ENCODE results near the gene CDK14. TPM values are rescaled to one million over a fixed set of nuclear protein-coding genes. Genes with fewer than 3 reads are reported as not detected.

Gene CDK14
- total RNA-seq, 4 donors from 2014 or later = 0.18 to 74.3 (median 7.3) TPM

DNA sequence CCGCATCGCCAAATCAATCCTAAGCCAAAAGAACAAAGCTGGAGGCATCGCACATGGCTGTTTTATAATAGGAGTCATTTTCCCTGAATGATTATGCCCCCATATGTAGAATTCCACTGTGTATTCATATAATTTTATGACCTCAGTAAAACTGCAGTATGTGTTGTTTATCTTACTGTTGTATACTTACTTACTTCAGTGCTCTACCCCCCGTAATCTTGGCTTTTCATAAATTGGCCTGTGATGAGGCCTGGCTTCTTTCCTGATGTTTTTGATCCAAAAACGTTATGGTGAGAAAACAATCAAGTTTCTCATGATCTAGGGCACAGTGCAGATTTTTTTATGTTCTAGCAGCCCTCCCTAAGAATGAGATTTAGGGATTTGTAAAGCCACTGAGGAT is 361.8 kb downstream of the CDK14 start:
- H3K27me3 ChIP-seq = no peaks in the 10 kb centered on the region
- H3K9me3 ChIP-seq = no peaks in the 10 kb centered on the region
- no peaks in the 10 kb centered on the region for H3K4me1 ChIP-seq
- H3K27ac ChIP-seq = no peak overlapping the region
- H3K4me3 ChIP-seq = no peak overlapping the region
- TF ChIP-seq POLR2A (IDR thresholded peaks at IDR 0.05) = no peak
- TF ChIP-seq, protein P1, sequence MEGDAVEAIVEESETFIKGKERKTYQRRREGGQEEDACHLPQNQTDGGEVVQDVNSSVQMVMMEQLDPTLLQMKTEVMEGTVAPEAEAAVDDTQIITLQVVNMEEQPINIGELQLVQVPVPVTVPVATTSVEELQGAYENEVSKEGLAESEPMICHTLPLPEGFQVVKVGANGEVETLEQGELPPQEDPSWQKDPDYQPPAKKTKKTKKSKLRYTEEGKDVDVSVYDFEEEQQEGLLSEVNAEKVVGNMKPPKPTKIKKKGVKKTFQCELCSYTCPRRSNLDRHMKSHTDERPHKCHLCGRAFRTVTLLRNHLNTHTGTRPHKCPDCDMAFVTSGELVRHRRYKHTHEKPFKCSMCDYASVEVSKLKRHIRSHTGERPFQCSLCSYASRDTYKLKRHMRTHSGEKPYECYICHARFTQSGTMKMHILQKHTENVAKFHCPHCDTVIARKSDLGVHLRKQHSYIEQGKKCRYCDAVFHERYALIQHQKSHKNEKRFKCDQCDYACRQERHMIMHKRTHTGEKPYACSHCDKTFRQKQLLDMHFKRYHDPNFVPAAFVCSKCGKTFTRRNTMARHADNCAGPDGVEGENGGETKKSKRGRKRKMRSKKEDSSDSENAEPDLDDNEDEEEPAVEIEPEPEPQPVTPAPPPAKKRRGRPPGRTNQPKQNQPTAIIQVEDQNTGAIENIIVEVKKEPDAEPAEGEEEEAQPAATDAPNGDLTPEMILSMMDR (IDR thresholded peaks at IDR 0.05) = no peak
- no peaks in the 10 kb centered on the region for H3K36me3 ChIP-seq
- DNase-seq = no peak

DNA sequence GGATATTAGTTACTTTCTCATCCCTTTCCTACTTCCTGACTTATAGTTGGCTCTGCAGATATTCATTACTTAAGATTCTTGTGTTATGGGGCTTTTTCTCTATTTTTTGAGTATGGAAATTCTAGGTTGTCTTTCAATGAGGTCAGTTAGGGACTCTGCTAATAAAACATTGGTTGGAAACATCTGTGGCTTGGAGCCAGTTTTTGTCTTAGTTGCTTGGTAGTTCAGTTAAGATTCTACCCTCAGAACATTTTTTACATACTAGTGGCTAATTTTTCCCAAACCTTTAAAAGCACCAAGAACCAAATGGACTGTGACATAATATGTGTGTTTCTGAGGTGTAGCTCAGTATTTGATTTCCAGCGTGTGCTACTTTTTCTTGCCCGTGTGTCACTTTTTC is 362.5 kb downstream of the CDK14 start:
- DNase-seq = no peak
- TF ChIP-seq, protein P1 (IDR thresholded peaks at IDR 0.05) = no peak
- no peak for TF ChIP-seq POLR2A (IDR thresholded peaks at IDR 0.05)
- Histone ChIP-seq H3K4me1 (no peaks in the 10 kb centered on the region), H3K36me3 (no peaks in the 10 kb centered on the region), H3K27ac (no peak overlapping the region), H3K4me3 (no peak overlapping the region), H3K9me3 (no peaks in the 10 kb centered on the region), H3K27me3 (no peaks in the 10 kb centered on the region)

DNA sequence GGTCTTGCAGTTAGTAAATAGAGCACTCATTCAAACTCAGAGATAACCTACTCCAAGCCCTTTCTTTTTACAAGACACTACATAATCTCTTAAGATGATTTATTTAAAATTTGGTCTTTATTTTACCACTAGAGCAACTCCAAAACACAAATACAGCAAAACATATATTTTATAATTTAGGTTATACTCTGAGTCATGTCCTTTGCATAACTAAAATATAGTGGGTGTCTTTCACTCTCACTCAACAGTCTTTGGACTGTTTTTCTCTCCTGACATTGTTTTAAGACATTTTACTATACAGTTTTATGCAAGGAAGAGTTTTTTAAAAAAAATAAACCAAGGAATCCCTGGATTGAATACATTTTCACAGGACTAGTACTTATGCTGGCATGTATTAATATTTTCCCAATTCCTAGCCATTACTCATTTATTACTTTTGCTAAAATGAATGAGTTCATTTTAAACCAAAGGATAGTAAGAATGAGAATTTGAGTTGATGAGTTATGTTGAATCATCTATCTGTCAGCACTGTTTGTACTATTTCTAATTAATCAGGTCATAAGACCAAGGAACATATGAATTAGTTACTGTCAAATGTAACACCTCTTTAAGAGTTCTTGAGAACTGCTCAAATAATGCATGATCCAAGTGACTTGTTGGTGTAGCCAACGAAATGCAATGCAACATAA is 365.1 kb downstream of the CDK14 start:
- Histone ChIP-seq H3K27me3 (no peaks in the 10 kb centered on the region), H3K4me3 (no peak overlapping the region), H3K9me3 (no peaks in the 10 kb centered on the region), H3K4me1 (no peaks in the 10 kb centered on the region), H3K36me3 (no peaks in the 10 kb centered on the region), H3K27ac (no peak overlapping the region)
- TF ChIP-seq POLR2A (IDR thresholded peaks at IDR 0.05) = no peak
- TF ChIP-seq, protein P1 (IDR thresholded peaks at IDR 0.05) = no peak
- DNase-seq = no peak

DNA sequence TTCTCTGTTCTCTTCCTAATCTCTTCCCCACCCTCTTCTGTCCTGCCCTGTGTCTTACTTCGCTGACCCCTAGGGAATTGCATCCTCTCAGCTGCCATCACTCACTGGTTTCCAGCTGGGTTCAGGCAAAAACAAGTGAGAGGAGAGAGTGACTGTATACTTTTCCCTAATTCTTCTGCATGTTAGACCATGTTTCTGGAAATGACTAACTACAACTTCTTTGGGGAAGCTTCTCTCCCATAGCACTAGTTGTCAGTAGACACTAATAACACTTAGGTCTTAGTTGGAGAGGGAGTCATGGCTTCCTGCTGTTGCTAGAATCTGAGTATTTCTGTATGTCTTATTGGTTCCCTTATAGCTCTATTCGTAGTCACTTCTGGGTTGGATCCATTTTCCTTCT is 369.1 kb downstream of the CDK14 start:
- Histone ChIP-seq H3K4me3 (no peak overlapping the region), H3K36me3 (no peaks in the 10 kb centered on the region), H3K9me3 (no peaks in the 10 kb centered on the region), H3K27ac (no peak overlapping the region), H3K27me3 (no peaks in the 10 kb centered on the region), H3K4me1 (no peaks in the 10 kb centered on the region)
- TF ChIP-seq POLR2A (IDR thresholded peaks at IDR 0.05) = no peak
- TF ChIP-seq, protein P1 (IDR thresholded peaks at IDR 0.05) = no peak
- no peak for DNase-seq

DNA sequence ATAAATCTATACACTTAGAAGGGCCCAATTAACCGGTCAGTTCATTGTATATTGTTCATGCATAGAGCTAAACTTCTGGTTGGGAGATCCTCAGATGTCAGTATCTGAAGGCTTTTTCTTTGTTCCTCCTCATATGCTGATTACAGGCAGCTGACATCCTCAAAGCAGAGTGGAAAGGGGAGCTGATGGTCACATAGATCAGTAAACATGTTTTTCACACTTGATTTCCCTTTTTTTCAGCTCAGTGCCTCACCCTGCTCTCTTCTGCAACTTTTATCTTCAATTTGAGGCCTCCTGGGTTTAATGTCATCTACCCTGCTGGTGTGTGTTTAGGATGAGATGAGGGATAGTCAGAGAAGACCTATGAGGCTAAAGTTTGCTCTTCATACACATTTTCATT is 370.2 kb downstream of the CDK14 start:
- H3K4me3 ChIP-seq = no peak overlapping the region
- no peaks in the 10 kb centered on the region for H3K27me3 ChIP-seq
- TF ChIP-seq, protein P1 (IDR thresholded peaks at IDR 0.05) = no peak
- no peak for TF ChIP-seq POLR2A (IDR thresholded peaks at IDR 0.05)

More for the DNA sequence above, 370.2 kb downstream of the CDK14 start:
- Histone ChIP-seq H3K36me3 (no peaks in the 10 kb centered on the region), H3K4me1 (no peaks in the 10 kb centered on the region), H3K27ac (no peak overlapping the region), H3K9me3 (no peaks in the 10 kb centered on the region)
- DNase-seq = no peak
